ENCODE data around the gene DKKL1. TPM values are rescaled to one million over a fixed set of nuclear protein-coding genes. Genes with fewer than 3 reads are reported as not detected.

The DKKL1 gene
- total and polyA plus RNA-seq, 2 of the 4 experiments (the other 2 are of a cell fraction), result 0.67 TPM; not detected in 1

DNA sequence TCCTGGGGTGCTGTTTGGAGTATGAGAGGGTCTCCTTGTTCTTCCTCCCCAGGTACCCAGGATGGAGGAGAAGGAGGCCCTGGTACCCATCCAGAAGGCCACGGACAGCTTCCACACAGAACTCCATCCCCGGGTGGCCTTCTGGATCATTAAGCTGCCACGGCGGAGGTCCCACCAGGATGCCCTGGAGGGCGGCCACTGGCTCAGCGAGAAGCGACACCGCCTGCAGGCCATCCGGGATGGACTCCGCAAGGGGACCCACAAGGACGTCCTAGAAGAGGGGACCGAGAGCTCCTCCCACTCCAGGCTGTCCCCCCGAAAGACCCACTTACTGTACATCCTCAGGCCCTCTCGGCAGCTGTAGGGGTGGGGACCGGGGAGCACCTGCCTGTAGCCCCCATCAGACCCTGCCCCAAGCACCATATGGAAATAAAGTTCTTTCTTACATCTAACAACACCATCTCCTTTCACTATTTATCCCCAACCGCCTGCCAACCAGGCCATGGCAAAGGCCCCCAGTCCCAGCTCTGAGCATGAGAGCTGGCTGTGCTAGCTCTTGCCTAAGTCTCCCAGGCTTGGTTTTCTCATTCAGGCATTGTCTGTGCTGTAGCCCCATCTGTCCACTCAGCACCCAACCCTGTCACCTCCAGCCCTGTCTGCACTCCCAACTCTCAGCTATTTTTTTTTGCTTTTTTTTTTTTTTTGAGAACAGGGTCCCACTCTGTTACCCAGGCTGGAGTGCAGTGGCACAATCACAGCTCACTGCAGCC is 11.2 kb downstream of the DKKL1 start:
- Histone ChIP-seq H2AFZ (replicated peaks; ENCODE audit: low read length, poor library complexity) (no peak overlapping the region), H3K18ac (ENCODE audit: low read depth, low read length) (no peak overlapping the region), H2BK20ac (ENCODE audit: low read depth, low read length) (no peak overlapping the region), H3K4me1 (ENCODE audit: control insufficient read depth, insufficient read depth, low read length) (no peaks in the 10 kb centered on the region), H3K9ac (ENCODE audit: low read depth, low read length) (no peak overlapping the region), H4K8ac (ENCODE audit: low read depth in 2 of 2, low read length in 2 of 2) (no peak overlapping the region), H3K23ac (ENCODE audit: low read depth, low read length) (no peak overlapping the region), H3K56ac (ENCODE audit: extremely low read depth, insufficient read depth, low read length) (no peak overlapping the region), H4K20me1 (ENCODE audit: insufficient read depth, low read length) (no peaks in the 10 kb centered on the region), H2AK9ac (replicated peaks; ENCODE audit: low read depth, low read length, poor library complexity) (no peak overlapping the region), H2AK5ac (ENCODE audit: low read depth, low read length) (no peak overlapping the region), H3K4me2 (ENCODE audit: low read depth, low read length) (no peak overlapping the region), H3K79me1 (ENCODE audit: low read depth in 1 of 2, low read length in 2 of 2) (no peaks in the 10 kb centered on the region), H2BK120ac (ENCODE audit: low read depth, low read length) (no peak overlapping the region), H3K4ac (ENCODE audit: low read depth, low read length) (no peak overlapping the region), H2BK5ac (ENCODE audit: low read depth, low read length, poor library complexity, severe bottlenecking) (no peak overlapping the region), H3K27me3 (ENCODE audit: control insufficient read depth, insufficient read depth, low read length) (peaks cover 21% of the 10 kb centered on the region), H4K5ac (ENCODE audit: low read depth, low read length) (no peak overlapping the region), H3K27ac (ENCODE audit: insufficient read depth, low read length) (no peak overlapping the region), H4K91ac (ENCODE audit: insufficient read depth, low read depth, low read length) (no peak overlapping the region), H3K36me3 (ENCODE audit: control insufficient read depth, insufficient read depth, low read length) (no peaks in the 10 kb centered on the region), H2BK15ac (ENCODE audit: low read depth, low read length) (no peak overlapping the region), H3K14ac (replicated peaks; ENCODE audit: low read depth, low read length) (no peak overlapping the region), H3K9me3 (ENCODE audit: control insufficient read depth, insufficient read depth, low read length) (peaks cover 15% of the 10 kb centered on the region), H3K9me1 (ENCODE audit: insufficient read depth, low read length) (no peaks in the 10 kb centered on the region), H3K4me3 (ENCODE audit: insufficient read depth, low read depth, low read length) (no peak overlapping the region)
- ChIA-PET POLR2A (ENCODE audit: unreplicated experiment) (no interaction called here), CTCF (no interaction called here)
- TF ChIP-seq RFX5 (IDR thresholded peaks at IDR 0.05; ENCODE audit: low read depth, low read length), result no peak
- TF ChIP-seq, protein P1, sequence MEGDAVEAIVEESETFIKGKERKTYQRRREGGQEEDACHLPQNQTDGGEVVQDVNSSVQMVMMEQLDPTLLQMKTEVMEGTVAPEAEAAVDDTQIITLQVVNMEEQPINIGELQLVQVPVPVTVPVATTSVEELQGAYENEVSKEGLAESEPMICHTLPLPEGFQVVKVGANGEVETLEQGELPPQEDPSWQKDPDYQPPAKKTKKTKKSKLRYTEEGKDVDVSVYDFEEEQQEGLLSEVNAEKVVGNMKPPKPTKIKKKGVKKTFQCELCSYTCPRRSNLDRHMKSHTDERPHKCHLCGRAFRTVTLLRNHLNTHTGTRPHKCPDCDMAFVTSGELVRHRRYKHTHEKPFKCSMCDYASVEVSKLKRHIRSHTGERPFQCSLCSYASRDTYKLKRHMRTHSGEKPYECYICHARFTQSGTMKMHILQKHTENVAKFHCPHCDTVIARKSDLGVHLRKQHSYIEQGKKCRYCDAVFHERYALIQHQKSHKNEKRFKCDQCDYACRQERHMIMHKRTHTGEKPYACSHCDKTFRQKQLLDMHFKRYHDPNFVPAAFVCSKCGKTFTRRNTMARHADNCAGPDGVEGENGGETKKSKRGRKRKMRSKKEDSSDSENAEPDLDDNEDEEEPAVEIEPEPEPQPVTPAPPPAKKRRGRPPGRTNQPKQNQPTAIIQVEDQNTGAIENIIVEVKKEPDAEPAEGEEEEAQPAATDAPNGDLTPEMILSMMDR (conservative IDR thresholded peaks at IDR 0.05; ENCODE audit: low read depth, low read length), result no peak
- TF ChIP-seq, protein P2, sequence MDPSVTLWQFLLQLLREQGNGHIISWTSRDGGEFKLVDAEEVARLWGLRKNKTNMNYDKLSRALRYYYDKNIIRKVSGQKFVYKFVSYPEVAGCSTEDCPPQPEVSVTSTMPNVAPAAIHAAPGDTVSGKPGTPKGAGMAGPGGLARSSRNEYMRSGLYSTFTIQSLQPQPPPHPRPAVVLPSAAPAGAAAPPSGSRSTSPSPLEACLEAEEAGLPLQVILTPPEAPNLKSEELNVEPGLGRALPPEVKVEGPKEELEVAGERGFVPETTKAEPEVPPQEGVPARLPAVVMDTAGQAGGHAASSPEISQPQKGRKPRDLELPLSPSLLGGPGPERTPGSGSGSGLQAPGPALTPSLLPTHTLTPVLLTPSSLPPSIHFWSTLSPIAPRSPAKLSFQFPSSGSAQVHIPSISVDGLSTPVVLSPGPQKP (IDR thresholded peaks at IDR 0.05; ENCODE audit: borderline replicate concordance, low read depth, low read length), result no peak
- TF ChIP-seq CHD1 (IDR thresholded peaks at IDR 0.05; ENCODE audit: low read depth, low read length), result no peak
- TF ChIP-seq CEBPB (IDR thresholded peaks at IDR 0.05; ENCODE audit: low read depth, low read length), result no peak
- in situ Hi-C loops (cut with MboI; ENCODE audit: low sequenced_read_pairs), result no loop called here
- intact Hi-C loops (cut with micrococcal nuclease), result no loop called here
- dilution Hi-C loops (cut with HindIII; ENCODE audit: low sequenced_read_pairs, unreplicated experiment), result no loop called here
- ATAC-seq (ENCODE audit: low read depth) (no peak), DNase-seq (no peak)
- no TSS peak for BruUV-seq (replicated peaks)
- WGBS, 2 experiments (ENCODE audit: extremely low coverage in 2 of 2, insufficient read length in 1 of 2), result no CpG with 5 or more reads among the region's 16 CpGs
